ENCODE data around the gene SLC35F4. TPM values are rescaled to one million over a fixed set of nuclear protein-coding genes. Genes with fewer than 3 reads are reported as not detected.
"Not testable (repeated sequence)": the region's sequence is repeated elsewhere in the genome, so short reads cannot be mapped to it uniquely, and the experiment has no call there.

SLC35F4 gene
- total RNA-seq, 1 experiment from 2014 or later, result not detected

- no peak overlapping the region for H2AFZ ChIP-seq (ENCODE audit: low read depth, low read length, poor library complexity, severe bottlenecking)
- peak; percentile 80 for TF ChIP-seq FOSL1 (IDR thresholded peaks at IDR 0.05; ENCODE audit: low read depth)
- peak; percentile 72 for TF ChIP-seq CBX3 (IDR thresholded peaks at IDR 0.05; ENCODE audit: low read depth)
- peak; percentile 59 for TF ChIP-seq SP1 (IDR thresholded peaks at IDR 0.05; ENCODE audit: low read depth)
- no peak for TF ChIP-seq TCF7L2 (IDR thresholded peaks at IDR 0.05; ENCODE audit: borderline replicate concordance, extremely low read depth, insufficient read depth, insufficient read length)
- TF ChIP-seq JUND (IDR thresholded peaks at IDR 0.05), result peak; percentile 72
- TF ChIP-seq CEBPB (IDR thresholded peaks at IDR 0.05; ENCODE audit: low read depth), result peak; percentile 52; the same call in 1 of the 2 replicates
- no peak for TF ChIP-seq POLR2AphosphoS5 (IDR thresholded peaks at IDR 0.05; ENCODE audit: low read depth, low read length)
- TF ChIP-seq ATF3 (IDR thresholded peaks at IDR 0.05), result no peak
- no peak for TF ChIP-seq SRF (IDR thresholded peaks at IDR 0.05; ENCODE audit: low read depth)
- TF ChIP-seq ELF1 (IDR thresholded peaks at IDR 0.05; ENCODE audit: borderline replicate concordance, low read depth), result no peak
- BruUV-seq (replicated peaks), result no TSS peak
- no peaks in the 10 kb centered on the region for H4K20me1 ChIP-seq (ENCODE audit: insufficient read depth)
- peak; percentile 53 for DNase-seq (ENCODE audit: low read depth, low spot score)
- no peaks in the 10 kb centered on the region for H3K27me3 ChIP-seq (ENCODE audit: insufficient read depth, low read length)
- ChIA-PET POLR2A (no interaction called here), RAD21 (ENCODE audit: low non-redundant PET in 1 of 2, low total read pairs in 2 of 2, uncharacterized antibody in 2 of 2, unreplicated experiment in 2 of 2) (no interaction called here), CTCF (no interaction called here)
- intact Hi-C loops (cut with micrococcal nuclease), result no loop called here
- no peak overlapping the region; a peak in 1 of 4 replicates for H3K4me3 ChIP-seq (replicated peaks in 1 of 2; ENCODE audit: low read depth in 1 of 2, low read length in 2 of 2)
- peak; percentile 79 for ATAC-seq
- H3K9me3 ChIP-seq (ENCODE audit: control insufficient read depth in 1 of 2, insufficient read depth in 1 of 2, low read depth in 1 of 2, low read length in 2 of 2), result no peaks in the 10 kb centered on the region
- peak overlapping the region; percentile 64 for H3K4me2 ChIP-seq (ENCODE audit: low read length)
- H3K4me1 ChIP-seq (ENCODE audit: control insufficient read depth in 1 of 2, insufficient read depth in 2 of 2, low read length in 2 of 2), result peaks cover 0 to 20% of the 10 kb centered on the region in 2 experiments; a peak in 3 of 4 replicates
- H3K9me2 ChIP-seq (ENCODE audit: insufficient read depth), result no peaks in the 10 kb centered on the region
- H3K79me2 ChIP-seq (ENCODE audit: insufficient read depth, low read length), result no peaks in the 10 kb centered on the region
- no peak overlapping the region for H3K9ac ChIP-seq (ENCODE audit: low read length)
- no peaks in the 10 kb centered on the region for H3K36me3 ChIP-seq (ENCODE audit: control insufficient read depth in 1 of 2, insufficient read depth in 2 of 2, low read length in 2 of 2)
- peak overlapping the region; percentile 38; the same call in 1 of the 2 replicates for H3K27ac ChIP-seq (ENCODE audit: low read depth, low read length)
Measured at GRCh38 chr14:57725399-57726077, 140.4 kb downstream of the SLC35F4 start.

- H2AFZ ChIP-seq (ENCODE audit: low read depth, low read length, poor library complexity, severe bottlenecking); H3K4me3 ChIP-seq (replicated peaks in 1 of 2; ENCODE audit: low read depth in 1 of 2, low read length in 2 of 2); RAD21 ChIA-PET (ENCODE audit: low non-redundant PET in 1 of 2, low total read pairs in 2 of 2, uncharacterized antibody in 2 of 2, unreplicated experiment in 2 of 2); DNase-seq (ENCODE audit: low read depth, low spot score); BruUV-seq (replicated peaks); H3K27ac ChIP-seq (ENCODE audit: low read depth, low read length); CTCF ChIA-PET; intact Hi-C loops (cut with micrococcal nuclease); H3K79me2 ChIP-seq (ENCODE audit: insufficient read depth, low read length); H3K27me3 ChIP-seq (ENCODE audit: insufficient read depth, low read length); ATAC-seq; H3K9me3 ChIP-seq (ENCODE audit: control insufficient read depth in 1 of 2, insufficient read depth in 1 of 2, low read depth in 1 of 2, low read length in 2 of 2); H4K20me1 ChIP-seq (ENCODE audit: insufficient read depth); POLR2A ChIA-PET; H3K9me2 ChIP-seq (ENCODE audit: insufficient read depth); H3K9ac ChIP-seq (ENCODE audit: low read length); H3K4me2 ChIP-seq (ENCODE audit: low read length); H3K36me3 ChIP-seq (ENCODE audit: control insufficient read depth in 1 of 2, insufficient read depth in 2 of 2, low read length in 2 of 2): not testable (repeated sequence)
- peaks cover 0 to 20% of the 10 kb centered on the region in 2 experiments; a peak in 3 of 4 replicates for H3K4me1 ChIP-seq (ENCODE audit: control insufficient read depth in 1 of 2, insufficient read depth in 2 of 2, low read length in 2 of 2)
Measured at GRCh38 chr14:57722141-57722540, 143.8 kb downstream of the SLC35F4 start.
